CD14-positive monocyte (primary cell): ENCODE measurements around the gene P2RY1. TPM values are rescaled to one million over a fixed set of nuclear protein-coding genes. Genes with fewer than 3 reads are reported as not detected.
"Not testable (repeated sequence)": the region's sequence is repeated elsewhere in the genome, so short reads cannot be mapped to it uniquely, and the experiment has no call there.

Experiments used
- DNase-seq, 3 donors: peaks; one replicate each; pipeline ENCODE4 v3.0.0-alpha.2; 2011 to 2022
- H2AFZ ChIP-seq: 2 replicates; pipeline ENCODE4 v1.6.0; 2012; ENCODE audit warnings: mild to moderate bottlenecking, low read depth, low read length, inconsistent platforms; ENCODE audit not compliant: insufficient read depth, poor library complexity, severe bottlenecking
- H3K27ac ChIP-seq, 2 donors: 1 replicate in 1 of 2; 2 replicates in 1 of 2; pipeline ENCODE4 v1.5.1; 2012 to 2013; ENCODE audit warnings: low read length in 2 of 2, control low read depth in 1 of 2, inconsistent platforms in 1 of 2, low read depth in 1 of 2, mild to moderate bottlenecking in 1 of 2
- H3K27me3 ChIP-seq, 2 donors: one replicate each; pipeline versions ENCODE4 v1.6.0 to v1.6.1; 2011 to 2013; ENCODE audit warnings: low read length in 2 of 2; ENCODE audit not compliant: control insufficient read depth in 2 of 2, insufficient read depth in 2 of 2
- H3K36me3 ChIP-seq, 2 donors: replicated peaks in 1 of 2; 1 replicate in 1 of 2; 2 replicates in 1 of 2; pipeline versions ENCODE4 v1.5.1 to v1.6.1; 2012 to 2013; ENCODE audit warnings: low read length in 2 of 2, control low read depth in 1 of 2, inconsistent platforms in 1 of 2, mild to moderate bottlenecking in 1 of 2; ENCODE audit not compliant: insufficient read depth in 2 of 2, control insufficient read depth in 1 of 2
- H3K4me1 ChIP-seq, 2 donors: 1 replicate in 1 of 2; 2 replicates in 1 of 2; pipeline versions ENCODE4 v1.5.1 to v1.6.1; 2012 to 2013; ENCODE audit warnings: low read length in 2 of 2, control low read depth in 1 of 2, inconsistent platforms in 1 of 2, mild to moderate bottlenecking in 1 of 2, moderate library complexity in 1 of 2; ENCODE audit not compliant: insufficient read depth in 2 of 2, control insufficient read depth in 1 of 2
- H3K4me2 ChIP-seq: replicated peaks from 2 replicates; pipeline ENCODE3; 2012; ENCODE audit warnings: low read length, moderate library complexity, mild to moderate bottlenecking; ENCODE audit not compliant: poor library complexity, severe bottlenecking; ENCODE audit errors: extremely low read depth
- H3K4me3 ChIP-seq, 3 experiments: fragments of 200-600 bp in 1 of 3; sonication (generic) in 1 of 3; replicated peaks in 1 of 3; 1 replicate in 2 of 3; 2 replicates in 1 of 3; pipeline ENCODE4 v1.5.1; 2011 to 2013; ENCODE audit warnings: low read length in 3 of 3, mild to moderate bottlenecking in 3 of 3, control low read depth in 2 of 3, low read depth in 2 of 3, inconsistent platforms in 1 of 3, moderate library complexity in 1 of 3
- H3K79me2 ChIP-seq: 2 replicates; pipeline ENCODE4 v1.6.0; 2012; ENCODE audit warnings: mild to moderate bottlenecking, control low read depth, inconsistent platforms, low read length, moderate library complexity; ENCODE audit not compliant: insufficient read depth
- H3K9ac ChIP-seq: 2 replicates; pipeline ENCODE4 v1.6.0; 2017; ENCODE audit warnings: low read length, mild to moderate bottlenecking; ENCODE audit not compliant: insufficient read depth, poor library complexity, severe bottlenecking
- H3K9me3 ChIP-seq, 2 donors: replicated peaks in 1 of 2; 1 replicate in 1 of 2; 2 replicates in 1 of 2; pipeline versions ENCODE4 v1.5.1 to v1.6.1; 2012 to 2013; ENCODE audit warnings: low read length in 2 of 2, control low read depth in 1 of 2; ENCODE audit not compliant: control insufficient read depth in 1 of 2, insufficient read depth in 1 of 2
- H4K20me1 ChIP-seq: 2 replicates; pipeline ENCODE4 v1.6.0; 2012; ENCODE audit warnings: mild to moderate bottlenecking, low read length, control low read depth, moderate library complexity; ENCODE audit not compliant: insufficient read depth
- H3K27ac Mint-ChIP-seq, 7 donors: one replicate each; pipeline ENCODE4 v1.8.0; 2020; ENCODE audit warnings: mild to moderate bottlenecking in 7 of 7, mixed read lengths in 7 of 7, moderate library complexity in 6 of 7, inconsistent platforms in 2 of 7
- H3K27me3 Mint-ChIP-seq, 3 donors: one replicate each; pipeline ENCODE4 v1.8.0; 2021 to 2022; ENCODE audit warnings: low read depth in 3 of 3, mild to moderate bottlenecking in 3 of 3, mixed read lengths in 3 of 3, moderate library complexity in 3 of 3, inconsistent platforms in 1 of 3
- H3K36me3 Mint-ChIP-seq, 2 donors: one replicate each; pipeline ENCODE4 v1.8.0; 2020; ENCODE audit warnings: mixed read lengths in 2 of 2, inconsistent platforms in 1 of 2, mild to moderate bottlenecking in 1 of 2
- H3K4me1 Mint-ChIP-seq: one replicate; pipeline ENCODE4 v1.8.0; 2020; ENCODE audit warnings: mild to moderate bottlenecking, mixed read lengths
- H3K4me3 Mint-ChIP-seq, 2 donors: one replicate each; pipeline ENCODE4 v1.8.0; 2020; ENCODE audit warnings: mild to moderate bottlenecking in 2 of 2, mixed read lengths in 2 of 2, moderate library complexity in 1 of 2
- H3K9me3 Mint-ChIP-seq, 7 donors: one replicate each; pipeline ENCODE4 v1.8.0; 2020 to 2022; ENCODE audit warnings: mixed read lengths in 7 of 7, mild to moderate bottlenecking in 6 of 7, moderate library complexity in 6 of 7, inconsistent platforms in 2 of 7
- CTCF ChIP-seq: fragments of 200-600 bp; IDR thresholded peaks from one replicate; pipeline ENCODE4 v1.8.0; 2022; ENCODE audit warnings: antibody characterized with exemption, mild to moderate bottlenecking
- WGBS: methylation state at CpG from one replicate; pipeline ENCODE4 v1.1.5; 2013; ENCODE audit warnings: missing lambda C conversion rate; ENCODE audit not compliant: insufficient coverage; 5-methylcytosine and 5-hydroxymethylcytosine counted together
- intact Hi-C, 2 donors: fragments of 100-400 bp; cut with micrococcal nuclease; formaldehyde crosslinking; loops; one replicate each; pipeline versions ENCODE4 v1.15.0 to v1.15.1; 2023
- polyA plus RNA-seq, 3 donors: library from polyadenylated mRNA; depleted of rRNA in 1 of 3; unstranded in 2 of 3; stranded (reverse) in 1 of 3; fragments of 300-500 nt in 2 of 3; fragments of >200 nt in 1 of 3; fragmentation: Illumina TruSeq in 2 of 3; gene quantifications; 1 replicate in 2 of 3; 2 replicates in 1 of 3; pipeline ENCODE4 v1.2.3, GENCODE V29; 2012 to 2021

Gene P2RY1
- polyA plus RNA-seq, 3 donors, result 0.16 to 0.97 TPM; not detected in 1

DNA sequence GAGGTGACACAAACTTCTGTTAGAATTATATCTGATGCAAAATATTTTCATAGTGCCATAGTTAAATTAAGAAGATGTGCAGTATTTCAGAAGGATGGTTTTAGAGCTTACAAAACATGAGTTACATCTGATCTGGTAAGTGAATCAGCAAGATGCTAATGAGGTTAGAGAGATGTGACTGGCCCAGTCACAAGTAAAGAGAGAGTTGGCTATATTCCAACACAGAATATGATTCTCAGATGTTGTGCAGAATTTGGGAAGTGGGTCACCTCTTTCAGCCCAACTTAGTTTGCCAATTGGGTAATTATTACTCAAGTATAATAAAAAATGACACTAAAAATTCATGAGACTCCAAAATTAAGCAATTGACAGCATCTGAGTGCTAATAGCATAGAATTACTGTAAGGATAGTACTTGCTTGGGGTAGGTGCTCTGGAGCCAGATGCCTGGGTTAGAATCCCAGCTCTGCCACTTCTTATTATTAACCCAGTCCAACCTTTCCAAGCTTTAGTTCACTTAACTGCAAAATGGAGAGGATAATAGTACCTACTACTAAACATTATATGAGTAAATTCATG, 30.8 kb downstream of the P2RY1 start:
- peaks cover 16 to 22% of the 10 kb centered on the region in 2 donors for H3K4me1 ChIP-seq
- H3K27ac ChIP-seq, result peak overlapping the region; percentile 23 to 34
- H3K4me3 ChIP-seq, result no peak overlapping the region
- Mint-ChIP-seq H3K27me3 (peaks cover 0 to 3% (median 0%) of the 10 kb centered on the region in 3 donors), H3K36me3 (no peaks in the 10 kb centered on the region), H3K9me3 (no peaks in the 10 kb centered on the region), H3K4me1 (peaks cover 25% of the 10 kb centered on the region), H3K27ac (peak overlapping the region; percentile 65 to 92 (median 89)), H3K4me3 (no peak overlapping the region)
- H3K27me3 ChIP-seq, result no peaks in the 10 kb centered on the region
- no peaks in the 10 kb centered on the region for H3K79me2 ChIP-seq
- H3K36me3 ChIP-seq, result no peaks in the 10 kb centered on the region
- TF ChIP-seq CTCF, result no peak
- H3K4me2 ChIP-seq, result no peak overlapping the region
- no peaks in the 10 kb centered on the region for H3K9me3 ChIP-seq
- intact Hi-C loops, result no loop called here
- H3K9ac ChIP-seq, result no peak overlapping the region
- no peaks in the 10 kb centered on the region for H4K20me1 ChIP-seq
- H2AFZ ChIP-seq, result no peak overlapping the region
- DNase-seq, result peak; percentile 72 to 92 (median 91)

GRCh38 chr3:152870027-152870426, 35.1 kb downstream of the P2RY1 start:
- peaks cover 8 to 11% of the 10 kb centered on the region in 2 donors for H3K9me3 ChIP-seq
- no peaks in the 10 kb centered on the region for H3K36me3 ChIP-seq
- H3K27me3 ChIP-seq, result no peaks in the 10 kb centered on the region
- Mint-ChIP-seq H3K27ac (peak overlapping the region in 6 of 7 donors; percentile 27 to 82 (median 54)), H3K9me3 (peaks cover 6 to 16% (median 10%) of the 10 kb centered on the region in 7 donors), H3K27me3 (no peaks in the 10 kb centered on the region), H3K36me3 (no peaks in the 10 kb centered on the region), H3K4me1 (peaks cover 25% of the 10 kb centered on the region), H3K4me3 (peak overlapping the region in 1 of 2 donors; percentile 49)
- no peak overlapping the region for H3K9ac ChIP-seq
- WGBS, result no CpG with 5 or more reads among the region's 5 CpGs
- no peaks in the 10 kb centered on the region for H3K79me2 ChIP-seq
- DNase-seq, result peak; percentile 57 to 73 (median 62)
- H2AFZ ChIP-seq, result no peak overlapping the region
- H3K4me2 ChIP-seq, result no peak overlapping the region
- peaks cover 16 to 22% of the 10 kb centered on the region in 2 donors for H3K4me1 ChIP-seq
- no peak overlapping the region for H3K27ac ChIP-seq
- intact Hi-C loops, result no loop called here
- no peak overlapping the region for H3K4me3 ChIP-seq
- H4K20me1 ChIP-seq, result no peaks in the 10 kb centered on the region
- TF ChIP-seq CTCF, result no peak

DNA sequence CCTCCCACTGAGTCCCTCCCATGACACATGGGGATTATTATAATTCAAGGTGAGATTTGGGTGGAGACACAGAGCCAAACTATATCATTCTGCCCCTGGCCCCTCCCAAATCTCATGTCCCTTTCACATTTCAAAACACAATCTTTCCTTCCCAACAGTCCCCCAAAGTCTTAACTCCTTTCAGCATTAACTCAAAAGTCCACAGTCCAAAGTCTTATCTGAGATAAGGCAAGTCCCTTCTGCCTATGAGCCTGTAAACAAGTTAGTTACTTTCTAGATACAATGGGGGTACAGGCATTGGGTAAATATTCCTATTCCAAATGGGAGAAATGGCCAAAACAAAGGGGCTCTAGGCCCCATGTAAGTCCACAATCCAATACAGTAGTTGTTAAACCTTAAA, 38.4 kb downstream of the P2RY1 start:
- H3K27me3 ChIP-seq, H3K36me3 Mint-ChIP-seq, H3K4me1 ChIP-seq, H2AFZ ChIP-seq, H3K27ac Mint-ChIP-seq, H3K9ac ChIP-seq, H3K79me2 ChIP-seq, DNase-seq, H3K27me3 Mint-ChIP-seq, H3K27ac ChIP-seq, H3K4me3 ChIP-seq, H4K20me1 ChIP-seq, H3K36me3 ChIP-seq, H3K4me2 ChIP-seq, intact Hi-C loops, H3K4me3 Mint-ChIP-seq: not testable (repeated sequence)
- peaks cover 12% of the 10 kb centered on the region for H3K4me1 Mint-ChIP-seq
- H3K9me3 Mint-ChIP-seq, result peaks cover 6 to 17% (median 10%) of the 10 kb centered on the region in 7 donors
- H3K9me3 ChIP-seq, result peaks cover 8 to 12% of the 10 kb centered on the region in 2 donors
